K562 (cell line): ENCODE results near the gene RPP21. TPM values are rescaled to one million over a fixed set of nuclear protein-coding genes. Genes with fewer than 3 reads are reported as not detected.

ENCODE experiments used
- ARNT ChIP-seq, 2 experiments: fragments of 450-650 bp; IDR thresholded peaks; 2 replicates each; pipeline ENCODE4 v1.6.1; 2016; ENCODE audit warnings: mild to moderate bottlenecking in 1 of 2
- ATF7 ChIP-seq: fragments of 450-650 bp; IDR thresholded peaks from 2 replicates; pipeline ENCODE4 v1.7.1; 2014; ENCODE audit warnings: mild to moderate bottlenecking, moderate library complexity
- CBFB ChIP-seq: sonication (generic); formaldehyde crosslinking; IDR thresholded peaks from 2 replicates; pipeline ENCODE4 v1.4.0; 2020; ENCODE audit warnings: mild to moderate bottlenecking, missing genetic modification reagents
- CHD1 ChIP-seq: fragments of 200-600 bp; sonication (generic); IDR thresholded peaks from one replicate; pipeline ENCODE4 v1.6.1; 2012; ENCODE audit warnings: mild to moderate bottlenecking, moderate library complexity, low read length, inconsistent platforms
- GABPB1 ChIP-seq: sonication (generic); formaldehyde crosslinking; IDR thresholded peaks from 2 replicates; pipeline ENCODE4 v1.8.0; 2022; ENCODE audit warnings: mild to moderate bottlenecking, missing genetic modification reagents
- HLTF ChIP-seq: fragments of 450-650 bp; IDR thresholded peaks from 2 replicates; pipeline ENCODE4 v1.6.1; 2016
- KDM5B ChIP-seq: fragments of 200-600 bp; sonication (generic); IDR thresholded peaks from 2 replicates; pipeline ENCODE4 v1.6.1; 2012; ENCODE audit warnings: low read depth, mild to moderate bottlenecking, moderate library complexity, low read length, control low read depth, inconsistent platforms; ENCODE audit not compliant: insufficient replicate concordance
- NCOA1 ChIP-seq: fragments of 450-650 bp; IDR thresholded peaks from 2 replicates; pipeline ENCODE4 v1.6.1; 2016; ENCODE audit warnings: low read depth
- NCOA6 ChIP-seq: fragments of 450-650 bp; IDR thresholded peaks from 2 replicates; pipeline ENCODE4 v1.6.1; 2017; ENCODE audit warnings: mild to moderate bottlenecking
- PHB2 ChIP-seq: fragments of 450-650 bp; IDR thresholded peaks from 2 replicates; pipeline ENCODE4 v1.6.1; 2017; ENCODE audit warnings: low read depth
- PML ChIP-seq: IDR thresholded peaks from 2 replicates; pipeline ENCODE4 v1.6.1; 2012; ENCODE audit warnings: low read length, inconsistent platforms
- SMARCC2 ChIP-seq: fragments of 450-650 bp; IDR thresholded peaks from 2 replicates; pipeline ENCODE4 v1.6.1; 2017; ENCODE audit warnings: antibody characterized with exemption, moderate library complexity, mild to moderate bottlenecking, low read depth
- TRIM24 ChIP-seq, 2 experiments: fragments of 450-650 bp; IDR thresholded peaks; 2 replicates each; pipeline ENCODE4 v1.6.1; 2016
- polyA plus RNA-seq, 8 experiments: library from polyadenylated mRNA; depleted of rRNA in 4 of 8; stranded (reverse) in 5 of 8; unstranded in 3 of 8; fragments of >200 nt; fragmentation: Nextera tagmentation in 2 of 8; fragmentation: Illumina TruSeq in 1 of 8; extraction: Ambion mirVana in 2 of 8; extraction: Trizol in 1 of 8; gene quantifications; 2 replicates each; pipeline versions ENCODE4 v1.2.1 to v1.2.3, GENCODE V29; 2011 to 2014; ENCODE audit warnings: inconsistent platforms in 1 of 8, missing spikeins in 1 of 8
- total RNA-seq, 7 experiments: library from RNA; depleted of rRNA in 6 of 7; stranded (reverse); fragments of >200 nt in 6 of 7; fragmentation: Illumina TruSeq in 2 of 7; extraction: Trizol in 2 of 7; gene quantifications; 2 replicates each; pipeline versions ENCODE4 v1.2.1 to v1.2.3, GENCODE V29; 2011 to 2021; ENCODE audit warnings: low replicate concordance in 1 of 7
- TF ChIP-seq, protein P1 (sequence below): fragments of 200-800 bp; sonication (Bioruptor generic); IDR thresholded peaks from 2 replicates; pipeline ENCODE4 v1.6.1; 2017; ENCODE audit warnings: missing genetic modification characterization, missing compliant biosample characterization
- TF ChIP-seq, protein P2 (sequence below): fragments of 250-450 bp; sonication (Bioruptor Pico); IDR thresholded peaks from 2 replicates; pipeline ENCODE4 v1.5.0; 2021; ENCODE audit warnings: mild to moderate bottlenecking, borderline replicate concordance
- TF ChIP-seq, protein P3 (sequence below), 2 experiments: fragments of 450-650 bp; conservative IDR thresholded peaks; 2 replicates each; pipeline ENCODE4 v1.6.1; 2017; ENCODE audit warnings: mild to moderate bottlenecking in 2 of 2, moderate library complexity in 2 of 2
- TF ChIP-seq, protein P4 (sequence below), 2 experiments: fragments of 450-650 bp; IDR thresholded peaks; 2 replicates each; pipeline ENCODE4 v1.6.1; 2016
- TF ChIP-seq, protein P5 (sequence below), 2 experiments: fragments of 450-650 bp in 1 of 2; sonication (generic) in 1 of 2; formaldehyde crosslinking in 1 of 2; IDR thresholded peaks in 1 of 2; conservative IDR thresholded peaks in 1 of 2; 2 replicates each; pipeline versions ENCODE4 v1.6.1 to v1.8.1; 2016 to 2023; ENCODE audit warnings: mild to moderate bottlenecking in 2 of 2, moderate library complexity in 2 of 2, inconsistent platforms in 1 of 2, missing genetic modification reagents in 1 of 2

RPP21 gene
- total and polyA plus RNA-seq, 9 of the 15 experiments (the other 6 are each of a cell fraction or from before 2014, with no cell fraction given) = 62.1 to 362 (median 166) TPM

DNA sequence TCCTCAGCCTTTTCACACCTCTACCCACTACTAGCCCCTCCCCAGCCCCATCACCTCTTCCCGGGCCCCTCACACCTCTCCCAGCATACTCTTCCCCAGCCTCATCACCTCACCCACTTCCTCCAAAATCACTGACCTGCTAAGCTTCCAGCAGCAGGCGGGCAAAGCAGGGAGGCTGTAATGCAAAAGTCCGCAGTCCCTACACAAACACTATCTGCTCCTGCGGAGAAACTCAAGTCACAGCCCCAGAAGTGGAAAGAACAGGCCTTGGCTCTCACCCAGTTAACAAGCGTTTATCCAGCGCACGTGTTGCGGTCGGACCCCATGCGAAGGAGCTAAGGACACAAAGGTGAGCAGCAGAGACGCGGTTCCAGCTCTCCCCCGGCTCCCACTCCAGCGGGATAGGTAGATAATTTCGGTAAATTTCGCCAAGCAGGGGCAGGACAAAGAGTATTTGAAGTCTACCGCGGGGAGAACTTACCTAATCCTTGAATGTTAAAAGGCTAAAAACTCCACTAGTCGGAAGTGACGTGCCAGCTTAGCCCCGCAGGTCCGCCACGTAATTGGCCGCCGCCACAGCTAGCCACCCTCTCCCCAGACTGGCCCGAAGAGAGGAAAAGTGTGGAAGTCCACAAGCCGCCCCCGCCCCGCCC is 19.0 kb upstream of the RPP21 start (continued):
- TF ChIP-seq, protein P1, sequence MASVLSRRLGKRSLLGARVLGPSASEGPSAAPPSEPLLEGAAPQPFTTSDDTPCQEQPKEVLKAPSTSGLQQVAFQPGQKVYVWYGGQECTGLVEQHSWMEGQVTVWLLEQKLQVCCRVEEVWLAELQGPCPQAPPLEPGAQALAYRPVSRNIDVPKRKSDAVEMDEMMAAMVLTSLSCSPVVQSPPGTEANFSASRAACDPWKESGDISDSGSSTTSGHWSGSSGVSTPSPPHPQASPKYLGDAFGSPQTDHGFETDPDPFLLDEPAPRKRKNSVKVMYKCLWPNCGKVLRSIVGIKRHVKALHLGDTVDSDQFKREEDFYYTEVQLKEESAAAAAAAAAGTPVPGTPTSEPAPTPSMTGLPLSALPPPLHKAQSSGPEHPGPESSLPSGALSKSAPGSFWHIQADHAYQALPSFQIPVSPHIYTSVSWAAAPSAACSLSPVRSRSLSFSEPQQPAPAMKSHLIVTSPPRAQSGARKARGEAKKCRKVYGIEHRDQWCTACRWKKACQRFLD = peak; percentile 75
- TF ChIP-seq CHD1 = peak; percentile 52
- TF ChIP-seq, protein P2, sequence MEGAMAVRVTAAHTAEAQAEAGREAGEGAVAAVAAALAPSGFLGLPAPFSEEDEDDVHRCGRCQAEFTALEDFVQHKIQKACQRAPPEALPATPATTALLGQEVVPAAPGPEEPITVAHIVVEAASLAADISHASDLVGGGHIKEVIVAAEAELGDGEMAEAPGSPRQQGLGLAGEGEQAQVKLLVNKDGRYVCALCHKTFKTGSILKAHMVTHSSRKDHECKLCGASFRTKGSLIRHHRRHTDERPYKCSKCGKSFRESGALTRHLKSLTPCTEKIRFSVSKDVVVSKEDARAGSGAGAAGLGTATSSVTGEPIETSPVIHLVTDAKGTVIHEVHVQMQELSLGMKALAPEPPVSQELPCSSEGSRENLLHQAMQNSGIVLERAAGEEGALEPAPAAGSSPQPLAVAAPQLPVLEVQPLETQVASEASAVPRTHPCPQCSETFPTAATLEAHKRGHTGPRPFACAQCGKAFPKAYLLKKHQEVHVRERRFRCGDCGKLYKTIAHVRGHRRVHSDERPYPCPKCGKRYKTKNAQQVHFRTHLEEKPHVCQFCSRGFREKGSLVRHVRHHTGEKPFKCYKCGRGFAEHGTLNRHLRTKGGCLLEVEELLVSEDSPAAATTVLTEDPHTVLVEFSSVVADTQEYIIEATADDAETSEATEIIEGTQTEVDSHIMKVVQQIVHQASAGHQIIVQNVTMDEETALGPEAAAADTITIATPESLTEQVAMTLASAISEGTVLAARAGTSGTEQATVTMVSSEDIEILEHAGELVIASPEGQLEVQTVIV (CRISPR knock-in tag) = 0 out of 2 replicates have a peak, but pooled peaks have one; percentile 32
- peak; percentile 92 for TF ChIP-seq GABPB1
- TF ChIP-seq SMARCC2 = 0 out of 2 replicates have a peak, but pooled peaks have one; percentile 29
- peak; percentile 42 to 82; a peak in 3 of 4 replicates for TF ChIP-seq ARNT (IDR thresholded peaks at IDR 0.05)
- peak; percentile 57; the same call in 1 of the 2 replicates for TF ChIP-seq PHB2
- 0 out of 2 replicates have a peak, but pooled peaks have one; percentile 24 for TF ChIP-seq HLTF
- TF ChIP-seq ATF7 = no peak
- peak; percentile 13; the same call in 1 of the 2 replicates for TF ChIP-seq PML
- TF ChIP-seq, protein P3, sequence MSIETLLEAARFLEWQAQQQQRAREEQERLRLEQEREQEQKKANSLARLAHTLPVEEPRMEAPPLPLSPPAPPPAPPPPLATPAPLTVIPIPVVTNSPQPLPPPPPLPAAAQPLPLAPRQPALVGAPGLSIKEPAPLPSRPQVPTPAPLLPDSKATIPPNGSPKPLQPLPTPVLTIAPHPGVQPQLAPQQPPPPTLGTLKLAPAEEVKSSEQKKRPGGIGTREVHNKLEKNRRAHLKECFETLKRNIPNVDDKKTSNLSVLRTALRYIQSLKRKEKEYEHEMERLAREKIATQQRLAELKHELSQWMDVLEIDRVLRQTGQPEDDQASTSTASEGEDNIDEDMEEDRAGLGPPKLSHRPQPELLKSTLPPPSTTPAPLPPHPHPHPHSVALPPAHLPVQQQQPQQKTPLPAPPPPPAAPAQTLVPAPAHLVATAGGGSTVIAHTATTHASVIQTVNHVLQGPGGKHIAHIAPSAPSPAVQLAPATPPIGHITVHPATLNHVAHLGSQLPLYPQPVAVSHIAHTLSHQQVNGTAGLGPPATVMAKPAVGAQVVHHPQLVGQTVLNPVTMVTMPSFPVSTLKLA (conservative IDR thresholded peaks at IDR 0.05) = peak; percentile 84 to 87
- TF ChIP-seq, protein P4, sequence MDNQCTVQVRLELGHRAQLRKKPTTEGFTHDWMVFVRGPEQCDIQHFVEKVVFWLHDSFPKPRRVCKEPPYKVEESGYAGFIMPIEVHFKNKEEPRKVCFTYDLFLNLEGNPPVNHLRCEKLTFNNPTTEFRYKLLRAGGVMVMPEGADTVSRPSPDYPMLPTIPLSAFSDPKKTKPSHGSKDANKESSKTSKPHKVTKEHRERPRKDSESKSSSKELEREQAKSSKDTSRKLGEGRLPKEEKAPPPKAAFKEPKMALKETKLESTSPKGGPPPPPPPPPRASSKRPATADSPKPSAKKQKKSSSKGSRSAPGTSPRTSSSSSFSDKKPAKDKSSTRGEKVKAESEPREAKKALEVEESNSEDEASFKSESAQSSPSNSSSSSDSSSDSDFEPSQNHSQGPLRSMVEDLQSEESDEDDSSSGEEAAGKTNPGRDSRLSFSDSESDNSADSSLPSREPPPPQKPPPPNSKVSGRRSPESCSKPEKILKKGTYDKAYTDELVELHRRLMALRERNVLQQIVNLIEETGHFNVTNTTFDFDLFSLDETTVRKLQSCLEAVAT (IDR thresholded peaks at IDR 0.05) = peak; percentile 67 to 69; a peak in 2 of 4 replicates
- TF ChIP-seq CBFB (CRISPR knock-in tag) = peak; percentile 66; the same call in 1 of the 2 replicates
- peak; percentile 57; the same call in 1 of the 2 replicates for TF ChIP-seq NCOA1
- TF ChIP-seq, protein P5, sequence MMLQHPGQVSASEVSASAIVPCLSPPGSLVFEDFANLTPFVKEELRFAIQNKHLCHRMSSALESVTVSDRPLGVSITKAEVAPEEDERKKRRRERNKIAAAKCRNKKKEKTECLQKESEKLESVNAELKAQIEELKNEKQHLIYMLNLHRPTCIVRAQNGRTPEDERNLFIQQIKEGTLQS (IDR thresholded peaks at IDR 0.05) = no peak
- TF ChIP-seq, protein P5 (CRISPR knock-in tag; conservative IDR thresholded peaks at IDR 0.05) = peak; percentile 74
- peak; percentile 73 for TF ChIP-seq KDM5B
- TF ChIP-seq TRIM24 (IDR thresholded peaks at IDR 0.05) = peak; percentile 41 to 44
- TF ChIP-seq NCOA6 = no peak
